GM12874 (cell line): ENCODE measurements around the gene C9orf85.

ENCODE experiments used
- CTCF ChIP-seq: IDR thresholded peaks from 2 replicates; pipeline ENCODE4 v1.5.1; 2011; ENCODE audit warnings: low read depth, mild to moderate bottlenecking, control low read depth, low read length, moderate library complexity; ENCODE audit not compliant: insufficient read depth

Gene C9orf85

GRCh38 chr9:71955300-71955915 lies 44.0 kb downstream of the C9orf85 start:
- TF ChIP-seq CTCF, result no peak

- TF ChIP-seq CTCF, result no peak
Observed at GRCh38 chr9:71962328-71962727, 50.9 kb downstream of the C9orf85 start.

GRCh38 chr9:71965403-71965802 lies 54.0 kb downstream of the C9orf85 start:
- TF ChIP-seq CTCF, result no peak

GRCh38 chr9:71966601-71967000 lies 55.2 kb downstream of the C9orf85 start:
- TF ChIP-seq CTCF, result no peak

- TF ChIP-seq CTCF, result no peak
Observed at GRCh38 chr9:71968541-71969090, 57.2 kb downstream of the C9orf85 start.

GRCh38 chr9:71975833-71976232 lies 64.4 kb downstream of the C9orf85 start:
- TF ChIP-seq CTCF, result no peak

- no peak for TF ChIP-seq CTCF
Observed at GRCh38 chr9:71977003-71977402, 65.6 kb downstream of the C9orf85 start.
